HepG2 (cell line): ENCODE results near the gene UBXN1. TPM values are rescaled to one million over a fixed set of nuclear protein-coding genes. Genes with fewer than 3 reads are reported as not detected.

Source experiments
- ATAC-seq: fragments of 200-7000 bp; cut with Tn5 transposase; 3 replicates; pipeline ENCODE4 v1.9.1; 2020; ENCODE audit warnings: mild to moderate bottlenecking, moderate library complexity
- BruUV-seq: library from RNA; stranded (reverse); fragments of 400-500 nt; replicated peaks from 2 replicates; lab custom pipeline; 2021; lab: Mats Ljungman, UMichigan
- CTCF ChIA-PET: fragments of 300-600 bp; formaldehyde crosslinking; extraction: SDS; loops from one replicate; lab custom pipeline; 2021; ENCODE audit warnings: low total read pairs, inconsistent platforms, low intra/inter-chr PET ratio; lab: Yijun Ruan, JAX
- POLR2A ChIA-PET: fragments of 350-600 bp; sonication (Branson Sonifier 250); formaldehyde crosslinking; loops from one replicate; lab custom pipeline; 2020; ENCODE audit warnings: antibody characterized with exemption, inconsistent platforms; lab: Yijun Ruan, JAX
- DNase-seq: peaks from one replicate; pipeline ENCODE4 v3.0.0-alpha.2; 2015; ENCODE audit warnings: low spot score
- FAIRE-seq: peaks from 3 replicates; lab custom pipeline; 2011; peaks lifted over from hg19 to GRCh38; lab: Jason Lieb, UNC
- H2AFZ ChIP-seq: one replicate; pipeline ENCODE4 v1.6.1; 2011; ENCODE audit warnings: low read length, inconsistent platforms
- H3K27ac ChIP-seq: fragments of 300-600 bp; 3 replicates; pipeline ENCODE4 v1.8.0; 2011; ENCODE audit warnings: mixed run types, mild to moderate bottlenecking, mixed read lengths, low read length, inconsistent platforms; ENCODE audit not compliant: insufficient read depth; ENCODE audit errors: extremely low read length
- H3K27me3 ChIP-seq, 2 experiments: fragments of 200-600 bp in 1 of 2; 2 replicates in 1 of 2; 3 replicates in 1 of 2; pipeline versions ENCODE4 v1.6.0 to v1.8.0; 2011; ENCODE audit warnings: low read length in 2 of 2, mild to moderate bottlenecking in 2 of 2, moderate library complexity in 2 of 2, inconsistent platforms in 1 of 2; ENCODE audit not compliant: insufficient read depth in 2 of 2, control insufficient read depth in 1 of 2
- H3K36me3 ChIP-seq, 2 experiments: fragments of 200-600 bp in 1 of 2; replicated peaks in 1 of 2; 2 replicates in 1 of 2; 3 replicates in 1 of 2; pipeline versions ENCODE4 v1.5.1 to v1.8.0; 2011; ENCODE audit warnings: low read length in 2 of 2, inconsistent platforms in 1 of 2; ENCODE audit not compliant: insufficient read depth in 2 of 2, control insufficient read depth in 1 of 2
- H3K4me1 ChIP-seq: 2 replicates; pipeline ENCODE4 v1.5.1; 2012; ENCODE audit warnings: low read length, inconsistent platforms; ENCODE audit not compliant: insufficient read depth
- H3K4me2 ChIP-seq: 2 replicates; pipeline ENCODE4 v1.6.0; 2011; ENCODE audit warnings: low read depth, low read length, inconsistent platforms
- H3K4me3 ChIP-seq, 3 experiments: fragments of 200-600 bp in 1 of 3; sonication (generic), shearing (Covaris generic) in 1 of 3; replicated peaks in 1 of 3; 2 replicates each; pipeline ENCODE4 v1.5.1; 2011 to 2016; ENCODE audit warnings: low read length in 3 of 3, inconsistent platforms in 2 of 3, low read depth in 2 of 3, mild to moderate bottlenecking in 2 of 3, control low read depth in 1 of 3, mixed read lengths in 1 of 3; ENCODE audit not compliant: insufficient read depth in 1 of 3
- H3K79me2 ChIP-seq: one replicate; pipeline ENCODE4 v1.6.1; 2011; ENCODE audit warnings: low read length, inconsistent platforms; ENCODE audit not compliant: insufficient read depth
- H3K9ac ChIP-seq: 2 replicates; pipeline ENCODE4 v1.6.0; 2011; ENCODE audit warnings: mild to moderate bottlenecking, low read depth, low read length, inconsistent platforms; ENCODE audit not compliant: insufficient read depth
- H3K9me3 ChIP-seq: 2 replicates; pipeline ENCODE4 v1.5.1; 2012; ENCODE audit warnings: mild to moderate bottlenecking, low read length
- H4K20me1 ChIP-seq: 2 replicates; pipeline ENCODE4 v1.6.0; 2011; ENCODE audit warnings: inconsistent platforms, mild to moderate bottlenecking, low read length, moderate library complexity; ENCODE audit not compliant: insufficient read depth
- CSRNP2 ChIP-seq: sonication (generic); formaldehyde crosslinking; conservative IDR thresholded peaks from 2 replicates; pipeline ENCODE4 v1.8.0; 2022; ENCODE audit warnings: low read depth, missing genetic modification reagents
- ESRRA ChIP-seq: sonication (generic); formaldehyde crosslinking; IDR thresholded peaks from 2 replicates; pipeline ENCODE4 v1.5.1; 2020; ENCODE audit warnings: mild to moderate bottlenecking, low read depth, missing genetic modification reagents
- FOSL2 ChIP-seq: sonication (generic); formaldehyde crosslinking; IDR thresholded peaks from 2 replicates; pipeline ENCODE4 v1.4.0; 2020; ENCODE audit warnings: missing genetic modification reagents
- HDAC2 ChIP-seq: sonication (generic); formaldehyde crosslinking; IDR thresholded peaks from 2 replicates; pipeline ENCODE4 v1.4.0; 2020; ENCODE audit warnings: missing genetic modification reagents
- MED1 ChIP-seq: sonication (generic); formaldehyde crosslinking; IDR thresholded peaks from 2 replicates; pipeline ENCODE4 v1.4.0; 2020; ENCODE audit warnings: missing genetic modification reagents
- ZBTB46 ChIP-seq: sonication (generic); formaldehyde crosslinking; IDR thresholded peaks from 2 replicates; pipeline ENCODE4 v1.4.0; 2020; ENCODE audit warnings: mild to moderate bottlenecking, missing genetic modification reagents, borderline replicate concordance
- ZFP1 ChIP-seq: IDR thresholded peaks from 2 replicates; pipeline ENCODE4 v1.6.1; 2016
- ZNF260 ChIP-seq: sonication (generic); formaldehyde crosslinking; IDR thresholded peaks from 2 replicates; pipeline ENCODE4 v1.4.0; 2020; ENCODE audit warnings: missing genetic modification reagents, low read depth, mild to moderate bottlenecking, borderline replicate concordance
- ZNF337 ChIP-seq: sonication (generic); formaldehyde crosslinking; IDR thresholded peaks from 2 replicates; pipeline ENCODE4 v1.5.1; 2020; ENCODE audit warnings: missing genetic modification reagents, low read depth, mild to moderate bottlenecking, borderline replicate concordance
- WGBS: methylation state at CpG from one replicate; pipeline ENCODE4 v1.1.6; 2017; ENCODE audit warnings: low lambda C conversion rate; 5-methylcytosine and 5-hydroxymethylcytosine counted together
- in situ Hi-C: cut with HindIII; loops from 2 replicates; pipeline ENCODE4 v1.10.0; 2017; ENCODE audit warnings: low pct_unique_long_range_greater_than_20kb; ENCODE audit not compliant: extremely low pct_ligation_motif_present
- intact Hi-C: fragments of 100-400 bp; cut with micrococcal nuclease; formaldehyde crosslinking; loops from one replicate; pipeline ENCODE4 v1.10.0; 2022; ENCODE audit not compliant: unreplicated experiment
- polyA plus RNA-seq, 8 experiments: library from polyadenylated mRNA; depleted of rRNA in 3 of 8; stranded (reverse) in 7 of 8; unstranded in 1 of 8; fragments of >200 nt; fragmentation: Illumina TruSeq in 4 of 8; extraction: Trizol in 4 of 8; gene quantifications; 2 replicates each; pipeline versions ENCODE4 v1.2.1 to v1.2.3, GENCODE V29; 2011 to 2016; ENCODE audit warnings: low read depth in 4 of 8, missing spikeins in 1 of 8, mixed read lengths in 1 of 8; ENCODE audit not compliant: insufficient read depth in 1 of 8
- total RNA-seq, 5 experiments: library from RNA; depleted of rRNA; stranded (reverse); fragments of >200 nt; fragmentation: Illumina TruSeq; extraction: Trizol; gene quantifications; 2 replicates each; pipeline ENCODE4 v1.2.3, GENCODE V29; 2016; ENCODE audit warnings: low read depth in 1 of 5
- TF ChIP-seq, protein P1 (sequence below): sonication (generic); formaldehyde crosslinking; IDR thresholded peaks from 2 replicates; pipeline ENCODE4 v1.4.0; 2020; ENCODE audit warnings: missing genetic modification reagents
- TF ChIP-seq, protein P2 (sequence below): sonication (generic); formaldehyde crosslinking; IDR thresholded peaks from 2 replicates; pipeline ENCODE4 v1.4.0; 2020; ENCODE audit warnings: missing genetic modification reagents, borderline replicate concordance
- TF ChIP-seq, protein P3 (sequence below): sonication (generic); formaldehyde crosslinking; IDR thresholded peaks from 2 replicates; pipeline ENCODE4 v1.5.0; 2020; ENCODE audit warnings: mild to moderate bottlenecking, missing genetic modification reagents, moderate library complexity

The UBXN1 gene
- total and polyA plus RNA-seq, 2 of the 13 experiments (the other 11 are each of a cell fraction or from before 2014, with no cell fraction given), result 47.5 to 52.4 TPM

DNA sequence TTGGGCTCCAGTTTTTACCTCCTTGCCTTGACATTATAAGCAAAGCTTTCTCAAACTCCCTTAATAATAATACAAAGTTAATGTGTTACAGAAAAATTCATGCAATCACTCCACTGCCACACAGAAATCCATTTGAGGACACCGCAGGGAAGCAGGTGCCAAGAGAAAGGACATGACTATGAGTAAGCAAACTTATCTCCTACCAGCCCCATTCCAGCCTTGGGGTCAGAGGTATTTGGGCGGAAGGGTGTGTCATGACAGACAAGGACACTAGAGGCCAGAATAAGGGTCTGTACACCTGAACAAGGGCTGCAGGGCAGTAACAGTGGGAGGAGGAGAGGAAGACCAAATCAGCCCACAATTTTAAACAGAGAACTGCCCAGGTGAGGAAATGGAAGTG, 34.5 kb upstream of the UBXN1 start:
- 87% methylated on average over 2 of the region's 2 CpGs for WGBS
- Histone ChIP-seq H3K9ac (no peak overlapping the region), H3K4me1 (no peaks in the 10 kb centered on the region), H3K27ac (peak overlapping the region; percentile 30), H2AFZ (no peak overlapping the region), H3K9me3 (no peaks in the 10 kb centered on the region), H4K20me1 (no peaks in the 10 kb centered on the region; the same call in 1 of the 2 replicates), H3K4me3 (no peak overlapping the region), H3K4me2 (no peak overlapping the region), H3K27me3 (no peaks in the 10 kb centered on the region), H3K79me2 (peaks cover 5% of the 10 kb centered on the region), H3K36me3 (peaks cover 27 to 90% of the 10 kb centered on the region in 2 experiments)
- BruUV-seq, result TSS peak; percentile 25
- FAIRE-seq, result no peak
- in situ Hi-C loops (no loop called here), intact Hi-C loops (no loop called here)
- ATAC-seq, result peak; percentile 43
- no peak for DNase-seq
- ChIA-PET POLR2A (interaction anchor here (1.3 to 1.5 kb wide), 2 partner anchors 14 to 60 kb away, joined by 3 read pairs; partner anchors contain the start of genes HNRNPUL2 and INTS5), CTCF (no interaction called here)
- no peak for TF ChIP-seq ESRRA (CRISPR knock-in tag)
- TF ChIP-seq CSRNP2 (CRISPR knock-in tag), result no peak
- TF ChIP-seq, protein P1, sequence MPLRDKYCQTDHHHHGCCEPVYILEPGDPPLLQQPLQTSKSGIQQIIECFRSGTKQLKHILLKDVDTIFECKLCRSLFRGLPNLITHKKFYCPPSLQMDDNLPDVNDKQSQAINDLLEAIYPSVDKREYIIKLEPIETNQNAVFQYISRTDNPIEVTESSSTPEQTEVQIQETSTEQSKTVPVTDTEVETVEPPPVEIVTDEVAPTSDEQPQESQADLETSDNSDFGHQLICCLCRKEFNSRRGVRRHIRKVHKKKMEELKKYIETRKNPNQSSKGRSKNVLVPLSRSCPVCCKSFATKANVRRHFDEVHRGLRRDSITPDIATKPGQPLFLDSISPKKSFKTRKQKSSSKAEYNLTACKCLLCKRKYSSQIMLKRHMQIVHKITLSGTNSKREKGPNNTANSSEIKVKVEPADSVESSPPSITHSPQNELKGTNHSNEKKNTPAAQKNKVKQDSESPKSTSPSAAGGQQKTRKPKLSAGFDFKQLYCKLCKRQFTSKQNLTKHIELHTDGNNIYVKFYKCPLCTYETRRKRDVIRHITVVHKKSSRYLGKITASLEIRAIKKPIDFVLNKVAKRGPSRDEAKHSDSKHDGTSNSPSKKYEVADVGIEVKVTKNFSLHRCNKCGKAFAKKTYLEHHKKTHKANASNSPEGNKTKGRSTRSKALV, result no peak
- TF ChIP-seq HDAC2 (CRISPR knock-in tag), result no peak
- TF ChIP-seq ZNF337 (CRISPR knock-in tag), result no peak
- no peak for TF ChIP-seq ZNF260 (CRISPR knock-in tag)
- TF ChIP-seq, protein P2, sequence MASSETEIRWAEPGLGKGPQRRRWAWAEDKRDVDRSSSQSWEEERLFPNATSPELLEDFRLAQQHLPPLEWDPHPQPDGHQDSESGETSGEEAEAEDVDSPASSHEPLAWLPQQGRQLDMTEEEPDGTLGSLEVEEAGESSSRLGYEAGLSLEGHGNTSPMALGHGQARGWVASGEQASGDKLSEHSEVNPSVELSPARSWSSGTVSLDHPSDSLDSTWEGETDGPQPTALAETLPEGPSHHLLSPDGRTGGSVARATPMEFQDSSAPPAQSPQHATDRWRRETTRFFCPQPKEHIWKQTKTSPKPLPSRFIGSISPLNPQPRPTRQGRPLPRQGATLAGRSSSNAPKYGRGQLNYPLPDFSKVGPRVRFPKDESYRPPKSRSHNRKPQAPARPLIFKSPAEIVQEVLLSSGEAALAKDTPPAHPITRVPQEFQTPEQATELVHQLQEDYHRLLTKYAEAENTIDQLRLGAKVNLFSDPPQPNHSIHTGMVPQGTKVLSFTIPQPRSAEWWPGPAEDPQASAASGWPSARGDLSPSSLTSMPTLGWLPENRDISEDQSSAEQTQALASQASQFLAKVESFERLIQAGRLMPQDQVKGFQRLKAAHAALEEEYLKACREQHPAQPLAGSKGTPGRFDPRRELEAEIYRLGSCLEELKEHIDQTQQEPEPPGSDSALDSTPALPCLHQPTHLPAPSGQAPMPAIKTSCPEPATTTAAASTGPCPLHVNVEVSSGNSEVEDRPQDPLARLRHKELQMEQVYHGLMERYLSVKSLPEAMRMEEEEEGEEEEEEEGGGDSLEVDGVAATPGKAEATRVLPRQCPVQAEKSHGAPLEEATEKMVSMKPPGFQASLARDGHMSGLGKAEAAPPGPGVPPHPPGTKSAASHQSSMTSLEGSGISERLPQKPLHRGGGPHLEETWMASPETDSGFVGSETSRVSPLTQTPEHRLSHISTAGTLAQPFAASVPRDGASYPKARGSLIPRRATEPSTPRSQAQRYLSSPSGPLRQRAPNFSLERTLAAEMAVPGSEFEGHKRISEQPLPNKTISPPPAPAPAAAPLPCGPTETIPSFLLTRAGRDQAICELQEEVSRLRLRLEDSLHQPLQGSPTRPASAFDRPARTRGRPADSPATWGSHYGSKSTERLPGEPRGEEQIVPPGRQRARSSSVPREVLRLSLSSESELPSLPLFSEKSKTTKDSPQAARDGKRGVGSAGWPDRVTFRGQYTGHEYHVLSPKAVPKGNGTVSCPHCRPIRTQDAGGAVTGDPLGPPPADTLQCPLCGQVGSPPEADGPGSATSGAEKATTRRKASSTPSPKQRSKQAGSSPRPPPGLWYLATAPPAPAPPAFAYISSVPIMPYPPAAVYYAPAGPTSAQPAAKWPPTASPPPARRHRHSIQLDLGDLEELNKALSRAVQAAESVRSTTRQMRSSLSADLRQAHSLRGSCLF (CRISPR knock-in tag), result no peak
- TF ChIP-seq ZFP1 (CRISPR knock-in tag), result no peak
- no peak for TF ChIP-seq MED1 (CRISPR knock-in tag)
- no peak for TF ChIP-seq ZBTB46
- TF ChIP-seq FOSL2 (CRISPR knock-in tag), result 0 out of 2 replicates have a peak, but pooled peaks have one; percentile 11
- TF ChIP-seq, protein P3, sequence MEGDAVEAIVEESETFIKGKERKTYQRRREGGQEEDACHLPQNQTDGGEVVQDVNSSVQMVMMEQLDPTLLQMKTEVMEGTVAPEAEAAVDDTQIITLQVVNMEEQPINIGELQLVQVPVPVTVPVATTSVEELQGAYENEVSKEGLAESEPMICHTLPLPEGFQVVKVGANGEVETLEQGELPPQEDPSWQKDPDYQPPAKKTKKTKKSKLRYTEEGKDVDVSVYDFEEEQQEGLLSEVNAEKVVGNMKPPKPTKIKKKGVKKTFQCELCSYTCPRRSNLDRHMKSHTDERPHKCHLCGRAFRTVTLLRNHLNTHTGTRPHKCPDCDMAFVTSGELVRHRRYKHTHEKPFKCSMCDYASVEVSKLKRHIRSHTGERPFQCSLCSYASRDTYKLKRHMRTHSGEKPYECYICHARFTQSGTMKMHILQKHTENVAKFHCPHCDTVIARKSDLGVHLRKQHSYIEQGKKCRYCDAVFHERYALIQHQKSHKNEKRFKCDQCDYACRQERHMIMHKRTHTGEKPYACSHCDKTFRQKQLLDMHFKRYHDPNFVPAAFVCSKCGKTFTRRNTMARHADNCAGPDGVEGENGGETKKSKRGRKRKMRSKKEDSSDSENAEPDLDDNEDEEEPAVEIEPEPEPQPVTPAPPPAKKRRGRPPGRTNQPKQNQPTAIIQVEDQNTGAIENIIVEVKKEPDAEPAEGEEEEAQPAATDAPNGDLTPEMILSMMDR (CRISPR knock-in tag), result no peak
